Inferior parietal cortex (tissue), 1 donor: Measurements from ENCODE around the gene RAP1GDS1.
"Not testable (repeated sequence)": the region's sequence is repeated elsewhere in the genome, so short reads cannot be mapped to it uniquely, and the experiment has no call there.

Source experiments
- DNase-seq: peaks from one replicate; pipeline ENCODE4 v3.0.0-alpha.2; 2016; ENCODE audit errors: extremely low spot score

RAP1GDS1 gene

GRCh38 chr4:98288671-98289070 lies 27.5 kb downstream of the RAP1GDS1 start:
- not testable (repeated sequence) for DNase-seq

DNA sequence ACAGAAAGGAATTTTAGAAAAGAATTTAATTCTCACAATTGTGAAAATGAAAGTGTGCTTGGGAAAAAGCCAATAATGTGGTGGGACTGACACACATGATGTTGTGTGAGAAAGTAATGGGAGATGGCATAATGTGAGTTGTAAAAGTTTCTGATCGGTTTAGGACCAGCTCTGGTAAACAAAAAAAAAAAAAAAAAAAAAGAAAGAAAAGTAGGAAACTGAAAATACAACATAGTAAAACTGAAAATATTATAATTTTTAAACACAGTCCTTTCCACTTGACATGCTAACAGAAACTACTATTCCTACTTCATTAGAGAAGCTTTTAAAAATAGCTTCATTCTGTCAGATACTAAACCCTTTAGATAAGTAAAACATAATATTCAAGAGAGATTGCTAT lies 28.2 kb downstream of the RAP1GDS1 start:
- no peak for DNase-seq

DNA sequence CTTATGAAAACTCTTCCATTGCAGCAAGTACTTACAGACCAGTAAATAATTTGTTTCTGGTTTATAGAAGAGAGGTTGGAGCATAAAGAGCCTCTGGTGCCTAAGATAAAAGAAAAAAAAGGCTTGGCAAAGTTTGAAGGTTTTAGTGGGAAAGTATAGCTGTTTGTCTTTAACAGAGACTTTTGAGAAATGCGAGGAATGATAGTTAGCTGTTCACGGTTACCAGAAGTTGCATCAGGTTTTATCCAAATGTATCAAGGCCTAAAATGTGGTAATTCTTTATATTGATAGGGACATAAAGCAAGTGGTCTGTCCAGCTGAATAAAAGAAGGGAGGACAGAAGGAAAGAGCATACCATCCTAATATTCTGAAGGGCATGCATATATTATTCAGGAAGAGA lies 29.3 kb downstream of the RAP1GDS1 start:
- no peak for DNase-seq

DNA sequence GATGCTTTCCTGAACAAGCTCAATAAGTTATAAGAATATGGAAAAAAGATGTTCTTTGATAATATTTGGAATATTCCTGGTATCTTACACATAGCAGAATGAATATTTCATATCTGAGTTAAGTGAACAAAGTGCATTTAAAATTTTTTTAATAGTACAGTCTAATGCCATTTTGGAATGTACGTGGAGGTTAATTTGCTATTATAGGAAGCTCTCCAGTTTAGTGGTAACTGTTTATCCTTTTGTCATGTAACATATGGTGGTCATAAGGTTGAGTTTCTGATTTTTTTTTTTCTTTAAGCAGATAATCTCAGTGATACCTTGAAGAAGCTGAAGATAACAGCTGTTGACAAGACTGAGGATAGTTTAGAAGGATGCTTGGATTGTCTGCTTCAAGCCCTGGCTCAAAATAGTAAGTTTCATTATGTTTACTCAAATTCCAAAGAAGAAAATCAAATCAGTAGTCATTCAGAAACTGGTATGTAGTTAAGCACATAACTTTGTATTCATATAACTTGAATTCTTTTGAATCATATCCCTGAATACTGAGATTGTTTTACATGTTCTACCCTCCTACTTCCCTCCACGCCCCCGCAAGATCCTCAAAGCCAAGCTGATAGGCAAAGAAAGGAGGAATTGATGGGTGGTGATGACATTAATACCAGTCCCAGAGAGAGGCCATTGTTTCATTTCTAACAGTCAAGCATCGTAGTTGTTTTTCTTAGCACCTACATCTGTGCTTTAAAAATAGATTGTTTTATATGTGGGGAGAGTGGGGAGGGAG lies 32.1 kb downstream of the RAP1GDS1 start:
- peak; percentile 43 for DNase-seq

DNA sequence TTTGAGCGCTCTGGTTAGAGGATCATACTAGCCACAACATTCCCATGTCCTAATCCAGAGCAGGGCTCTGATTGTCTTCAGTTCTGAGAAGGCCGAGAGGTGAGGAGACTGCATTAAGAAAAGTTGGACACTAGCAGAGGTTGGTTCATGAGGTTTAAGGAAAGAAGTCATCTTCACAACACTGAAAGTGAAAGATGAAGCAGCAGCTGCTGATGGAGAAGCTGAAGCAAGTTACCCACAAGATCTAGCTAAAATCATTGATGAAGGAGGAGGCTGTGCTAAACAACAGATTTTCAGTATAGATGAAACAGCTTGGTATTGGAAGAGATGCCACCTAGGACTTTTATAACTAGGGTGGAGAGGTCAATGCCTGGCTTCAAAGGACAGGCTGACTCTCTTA lies 36.8 kb downstream of the RAP1GDS1 start:
- DNase-seq: no peak

GRCh38 chr4:98300706-98301105 lies 39.5 kb downstream of the RAP1GDS1 start:
- DNase-seq: no peak

GRCh38 chr4:98305576-98305975 lies 44.4 kb downstream of the RAP1GDS1 start:
- DNase-seq: no peak

- no peak for DNase-seq
Observed at GRCh38 chr4:98310867-98311266, 49.7 kb downstream of the RAP1GDS1 start.

DNA sequence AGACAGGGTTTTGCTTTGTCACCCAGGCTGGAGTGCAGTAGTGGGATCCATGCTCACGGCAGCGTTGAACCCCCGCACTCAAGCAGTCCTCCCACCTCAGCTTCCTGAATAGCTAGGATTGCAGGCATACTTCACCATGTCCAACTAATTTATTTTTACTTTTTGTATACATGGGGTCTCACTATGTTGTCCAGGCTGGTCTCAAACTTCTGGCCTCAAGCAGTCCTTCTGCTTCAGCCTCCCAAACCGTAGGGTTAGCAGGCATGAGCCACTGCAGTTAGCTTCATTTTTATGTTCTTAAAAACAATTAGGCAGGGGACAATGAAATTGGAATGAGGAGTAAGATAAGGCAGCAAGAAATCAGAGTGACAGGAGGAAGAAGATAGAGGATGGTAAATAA lies 50.5 kb downstream of the RAP1GDS1 start:
- no peak for DNase-seq

- no peak for DNase-seq
Observed at GRCh38 chr4:98314791-98315565, 53.8 kb downstream of the RAP1GDS1 start.

DNA sequence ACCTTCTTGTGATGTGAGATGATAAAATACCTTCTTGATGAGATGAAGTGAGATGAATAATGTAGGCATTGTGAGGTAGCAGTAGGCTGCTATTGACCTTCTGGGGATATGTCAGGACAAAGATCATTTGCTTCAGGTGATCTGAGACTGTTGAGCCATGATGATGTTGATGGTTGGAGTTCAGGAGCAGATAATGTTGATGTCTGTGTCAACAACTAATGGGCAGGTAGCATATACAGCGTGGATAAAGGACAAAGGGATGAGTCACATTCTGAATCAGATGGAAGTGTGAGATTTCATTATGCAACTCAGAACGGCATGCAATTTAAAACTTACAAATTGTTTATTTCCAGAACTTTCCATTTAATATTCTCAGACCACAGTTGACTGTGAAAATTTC lies 57.3 kb downstream of the RAP1GDS1 start:
- no peak for DNase-seq

DNA sequence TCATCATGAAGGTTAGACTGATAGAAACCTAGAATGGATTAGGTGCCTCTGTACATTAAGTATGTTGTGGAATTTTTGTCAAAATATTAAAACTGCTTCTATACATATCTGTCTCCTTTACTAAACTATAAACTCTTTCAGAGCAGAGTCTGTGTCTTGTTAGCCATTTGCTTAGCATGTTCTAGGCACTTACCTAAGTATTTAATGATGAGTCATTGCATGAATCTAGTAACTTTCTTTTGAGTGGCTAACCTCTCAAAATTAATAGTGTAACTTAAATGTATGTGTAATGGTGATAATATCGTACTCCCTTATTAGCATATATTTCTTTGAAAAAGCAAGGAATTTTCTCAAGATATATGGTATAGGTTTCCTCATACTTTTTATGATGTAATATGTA lies 57.8 kb downstream of the RAP1GDS1 start:
- no peak for DNase-seq

GRCh38 chr4:98326168-98326567 lies 65.0 kb downstream of the RAP1GDS1 start:
- no peak for DNase-seq

DNA sequence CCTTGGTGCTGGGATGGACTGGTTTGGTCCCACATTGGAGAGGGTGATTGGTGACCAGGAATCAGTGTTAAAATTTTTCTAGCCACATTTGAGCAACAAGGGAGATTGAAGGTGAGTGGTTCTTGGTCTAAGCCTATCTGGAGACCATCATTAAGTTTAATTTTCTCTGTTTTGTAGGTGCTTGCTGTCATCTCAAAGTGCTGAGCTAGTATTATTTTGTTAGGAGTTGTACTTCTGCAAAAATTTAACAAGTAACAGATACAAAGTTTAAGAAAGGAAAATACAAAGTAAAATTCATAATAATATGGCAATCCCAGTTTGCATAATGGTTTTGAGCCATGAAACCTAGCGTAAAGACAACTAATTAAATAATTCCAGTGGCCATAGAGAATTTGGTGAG lies 66.5 kb downstream of the RAP1GDS1 start:
- no peak for DNase-seq

DNA sequence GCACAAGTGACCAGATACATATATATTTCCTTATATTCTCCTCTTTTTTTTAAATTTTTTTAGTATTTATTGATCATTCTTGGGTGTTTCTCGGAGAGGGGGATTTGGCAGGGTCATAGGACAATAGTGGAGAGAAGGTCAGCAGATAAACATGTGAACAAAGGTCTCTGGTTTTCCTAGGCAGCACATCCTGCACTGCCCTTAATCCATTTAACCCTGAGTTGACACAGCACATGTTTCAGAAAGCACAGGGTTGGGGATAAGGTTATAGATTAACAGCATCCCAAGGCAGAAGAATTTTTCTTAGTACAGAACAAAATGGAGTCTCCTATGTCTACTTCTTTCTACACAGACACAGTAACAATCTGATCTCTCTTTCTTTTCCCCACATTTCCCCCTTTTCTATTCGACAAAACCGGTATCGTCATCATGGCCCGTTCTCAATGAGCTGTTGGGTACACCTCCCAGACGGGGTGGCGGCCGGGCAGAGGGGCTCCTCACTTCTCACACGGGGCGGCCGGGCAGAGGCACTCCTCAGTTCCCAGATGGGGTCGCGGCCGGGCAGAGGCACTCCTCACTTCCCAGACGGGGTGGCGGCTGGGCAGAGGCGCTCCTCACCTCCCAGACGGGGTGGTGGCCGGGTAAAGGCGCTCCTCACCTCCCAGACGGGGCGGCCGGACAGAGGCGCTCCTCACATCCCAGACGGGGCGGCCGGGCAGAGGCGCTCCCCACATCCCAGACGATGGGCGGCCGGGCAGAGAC lies 68.9 kb downstream of the RAP1GDS1 start:
- not testable (repeated sequence) for DNase-seq

DNA sequence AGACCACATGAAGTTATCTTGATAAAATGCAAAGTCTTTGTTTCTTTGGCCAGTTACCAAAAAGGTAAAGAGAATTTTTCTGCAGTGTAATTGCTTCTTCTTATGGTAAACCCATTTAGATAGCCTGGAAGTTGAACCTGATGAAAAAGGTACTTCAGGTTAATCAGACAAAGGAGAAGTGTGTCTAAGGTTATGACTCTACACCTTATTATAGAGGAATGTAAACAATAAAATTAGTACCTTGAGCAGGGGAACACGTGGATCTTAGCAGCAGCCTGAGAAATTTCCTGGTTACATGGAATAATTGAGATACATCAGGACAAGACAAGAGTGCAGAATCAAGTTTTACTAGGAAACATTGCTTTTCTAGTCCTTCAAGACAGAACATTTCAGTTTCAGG lies 70.8 kb downstream of the RAP1GDS1 start:
- DNase-seq: no peak

DNA sequence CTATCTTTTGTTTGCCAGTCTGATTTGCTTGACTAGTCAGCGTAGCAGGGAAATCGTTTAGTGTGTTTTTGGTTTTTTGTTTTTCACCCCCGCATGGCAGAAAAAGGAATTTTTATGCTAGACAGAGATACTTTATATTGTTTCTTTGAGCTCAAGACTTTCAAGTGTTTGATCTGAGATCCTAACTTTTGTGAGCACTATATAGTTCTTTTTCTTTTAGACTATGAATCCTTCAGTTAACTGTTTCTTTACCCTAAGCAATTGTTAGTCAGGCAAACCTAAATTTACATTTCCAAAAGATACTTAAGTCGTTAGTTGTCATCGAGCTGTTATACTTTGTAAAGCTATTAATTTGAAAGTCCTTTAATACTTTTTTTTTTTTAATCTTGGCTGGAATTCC lies 73.3 kb downstream of the RAP1GDS1 start:
- DNase-seq: no peak

DNA sequence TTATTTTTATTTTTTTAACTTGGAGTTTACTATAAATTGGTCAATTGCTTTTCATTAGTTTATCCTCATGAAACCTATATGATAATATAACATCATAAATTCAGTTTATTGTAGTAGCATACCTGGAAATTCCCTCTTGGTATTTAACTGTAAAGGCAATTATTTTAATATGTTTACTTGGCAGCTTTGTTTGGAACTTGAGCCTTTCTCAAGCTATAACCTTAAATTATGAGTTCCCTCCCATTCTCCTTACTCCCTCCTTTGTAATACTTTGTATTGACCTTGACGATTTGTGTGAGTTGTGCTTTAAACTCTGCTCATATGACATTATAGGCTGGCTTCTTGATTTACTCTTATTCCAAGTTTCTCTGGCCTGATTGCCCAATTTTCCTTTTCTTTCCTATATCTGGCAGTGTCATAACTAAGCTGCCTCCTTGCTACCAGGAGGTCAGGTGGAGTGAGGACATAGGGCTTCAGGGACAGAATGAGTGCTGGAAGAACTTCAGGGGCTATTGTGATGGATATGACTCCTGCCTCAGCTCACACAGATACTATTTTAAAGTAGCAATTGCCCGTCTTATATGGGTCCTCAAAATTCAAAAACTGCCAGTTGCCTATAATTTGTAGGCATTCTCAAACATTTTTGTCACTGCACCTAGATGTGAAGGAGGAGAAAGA lies 77.7 kb downstream of the RAP1GDS1 start:
- DNase-seq: no peak

DNA sequence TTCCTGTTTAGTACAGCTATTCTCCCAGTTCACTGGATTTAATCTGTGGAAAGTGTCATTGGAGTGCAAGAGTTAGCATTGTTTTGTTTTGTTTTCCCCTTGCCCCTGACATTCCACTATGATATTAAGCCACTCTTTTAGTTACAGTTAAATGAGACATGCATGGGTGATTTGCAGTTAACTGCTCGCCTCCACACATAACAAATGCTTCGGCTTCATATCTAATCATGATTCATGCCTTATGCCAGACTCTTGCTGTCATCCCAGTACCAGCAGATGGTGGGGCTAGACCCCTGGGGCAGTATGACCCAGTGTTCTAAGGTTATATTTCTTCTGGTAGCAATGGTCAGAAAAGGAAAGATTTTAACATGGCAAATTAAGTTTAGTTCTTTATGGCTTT lies 80.1 kb downstream of the RAP1GDS1 start:
- DNase-seq: no peak

GRCh38 chr4:98343626-98344025 lies 82.4 kb downstream of the RAP1GDS1 start:
- no peak for DNase-seq

- no peak for DNase-seq
Observed at GRCh38 chr4:98345838-98346237, 84.7 kb downstream of the RAP1GDS1 start.

DNA sequence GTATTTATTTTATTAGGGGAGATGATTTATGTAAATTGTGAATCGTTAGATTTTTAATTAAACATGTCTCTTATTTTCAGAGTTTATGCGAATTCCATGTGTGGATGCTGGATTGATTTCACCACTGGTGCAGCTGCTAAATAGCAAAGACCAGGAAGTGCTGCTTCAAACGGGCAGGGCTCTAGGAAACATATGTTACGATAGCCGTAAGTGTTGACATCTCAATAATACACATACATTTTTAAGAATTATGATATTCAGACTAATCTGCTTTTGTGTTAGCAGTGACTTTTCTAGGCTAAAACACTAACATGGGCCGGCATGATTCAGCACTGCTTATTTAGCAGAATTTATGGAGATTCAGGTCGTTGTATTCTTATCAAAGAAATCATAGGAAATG lies 91.2 kb downstream of the RAP1GDS1 start:
- DNase-seq: no peak
